NCI-H187 (cell line): ENCODE data around the gene PPP5C.
"Not testable (repeated sequence)": the region's sequence is repeated elsewhere in the genome, so short reads cannot be mapped to it uniquely, and the experiment has no call there.

ENCODE experiments used
- DNase-seq, 2 experiments: peaks; one replicate each; lab custom pipeline; 2025; lab: John Stamatoyannopoulos, UW

PPP5C gene

GRCh38 chr19:46435009-46435408, 88.1 kb downstream of the PPP5C start:
- DNase-seq, result no peak

DNA sequence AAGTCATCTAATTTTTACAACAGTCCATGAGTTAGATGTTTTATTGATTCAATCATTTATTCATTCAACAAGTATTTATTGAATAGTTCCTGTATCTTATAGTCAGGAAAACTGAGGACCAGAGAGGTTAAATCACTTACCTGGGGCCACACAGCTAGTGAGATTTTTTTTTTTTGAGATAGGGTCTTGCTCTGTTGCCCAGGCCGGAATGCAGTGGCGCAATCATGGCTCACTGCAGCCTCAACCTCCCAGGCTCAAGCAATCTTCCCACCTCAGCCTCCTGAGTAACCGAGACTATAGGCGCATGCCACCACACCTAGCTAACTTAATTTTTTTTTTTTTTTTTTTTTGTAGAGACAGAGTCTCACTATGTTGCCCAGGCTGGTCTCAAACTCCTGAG, 88.8 kb downstream of the PPP5C start:
- DNase-seq, result not testable (repeated sequence)
